Keratinocyte (primary cell): Measurements from ENCODE around the gene TENM4. TPM values are rescaled to one million over a fixed set of nuclear protein-coding genes. Genes with fewer than 3 reads are reported as not detected.

ENCODE experiments used
- DNase-seq: peaks from one replicate; pipeline ENCODE4 v3.0.0-alpha.2; 2011; ENCODE audit warnings: low read depth, missing footprints, low spot score
- FAIRE-seq: peaks from 2 replicates; lab custom pipeline; 2011; peaks lifted over from hg19 to GRCh38; lab: Jason Lieb, UNC
- H2AFZ ChIP-seq: 2 replicates; pipeline ENCODE4 v1.6.0; 2012; ENCODE audit warnings: low read length, control low read depth, inconsistent platforms; ENCODE audit not compliant: control insufficient read depth
- H3K27ac ChIP-seq: 2 replicates; pipeline ENCODE4 v1.5.1; 2011; ENCODE audit warnings: low read length; ENCODE audit not compliant: control insufficient read depth, insufficient read depth
- H3K27me3 ChIP-seq: 3 replicates; pipeline ENCODE4 v1.6.0; 2011; ENCODE audit warnings: low read length; ENCODE audit not compliant: control insufficient read depth, insufficient read depth; ENCODE audit errors: extremely low read depth
- H3K36me3 ChIP-seq, 2 experiments: 2 replicates in 1 of 2; 3 replicates in 1 of 2; pipeline ENCODE4 v1.5.1; 2011; ENCODE audit warnings: low read length in 2 of 2, mild to moderate bottlenecking in 1 of 2; ENCODE audit not compliant: control insufficient read depth in 2 of 2, insufficient read depth in 2 of 2; ENCODE audit errors: extremely low read depth in 1 of 2
- H3K4me1 ChIP-seq: 3 replicates; pipeline ENCODE4 v1.5.1; 2011; ENCODE audit warnings: low read length; ENCODE audit not compliant: control insufficient read depth, insufficient read depth; ENCODE audit errors: extremely low read depth
- H3K4me2 ChIP-seq: 3 replicates; pipeline ENCODE4 v1.6.0; 2011; ENCODE audit warnings: low read depth, low read length; ENCODE audit not compliant: control insufficient read depth, insufficient read depth; ENCODE audit errors: extremely low read depth
- H3K4me3 ChIP-seq, 3 experiments: fragments of 200-600 bp in 1 of 3; sonication (generic) in 1 of 3; 2 replicates in 2 of 3; 3 replicates in 1 of 3; pipeline ENCODE4 v1.5.1; 2011 to 2016; ENCODE audit warnings: low read length in 3 of 3, mild to moderate bottlenecking in 3 of 3, control low read depth in 2 of 3, inconsistent platforms in 1 of 3, low read depth in 1 of 3, mixed read lengths in 1 of 3, mixed run types in 1 of 3, moderate library complexity in 1 of 3; ENCODE audit not compliant: control insufficient read depth in 2 of 3, insufficient read depth in 2 of 3; ENCODE audit errors: extremely low read depth in 1 of 3
- H3K79me2 ChIP-seq: 2 replicates; pipeline ENCODE4 v1.6.0; 2012; ENCODE audit warnings: low read length; ENCODE audit not compliant: control insufficient read depth, insufficient read depth
- H3K9ac ChIP-seq: 3 replicates; pipeline ENCODE4 v1.6.0; 2011; ENCODE audit warnings: low read length; ENCODE audit not compliant: control insufficient read depth, insufficient read depth; ENCODE audit errors: extremely low read depth
- H3K9me1 ChIP-seq: 3 replicates; pipeline ENCODE4 v1.6.0; 2011; ENCODE audit warnings: low read length; ENCODE audit not compliant: control insufficient read depth, insufficient read depth; ENCODE audit errors: extremely low read depth
- H3K9me3 ChIP-seq: 2 replicates; pipeline ENCODE4 v1.5.1; 2012; ENCODE audit warnings: low read depth, low read length; ENCODE audit not compliant: control insufficient read depth
- H4K20me1 ChIP-seq: 3 replicates; pipeline ENCODE4 v1.6.0; 2011; ENCODE audit warnings: low read length; ENCODE audit not compliant: control insufficient read depth, insufficient read depth; ENCODE audit errors: extremely low read depth
- EZH2 ChIP-seq: IDR thresholded peaks from one replicate; pipeline ENCODE4 v1.6.1; 2012; ENCODE audit warnings: inconsistent platforms, mild to moderate bottlenecking, low read length, moderate library complexity
- dilution Hi-C: fragments of 300-500 bp; cut with MboI; formaldehyde crosslinking; loops from one replicate; pipeline ENCODE4 v1.7.0; 2020; ENCODE audit warnings: low sequenced_read_pairs; ENCODE audit not compliant: extremely low pct_ligation_motif_present
- polyA plus RNA-seq, 5 experiments: library from polyadenylated mRNA; depleted of rRNA in 3 of 5; stranded (reverse) in 3 of 5; stranded (forward) in 1 of 5; unstranded in 1 of 5; fragments of >200 nt; gene quantifications; 1 replicate in 1 of 5; 2 replicates in 3 of 5; 3 replicates in 1 of 5; pipeline versions ENCODE4 v1.2.1 to v1.2.3, GENCODE V29; 2011 to 2012; ENCODE audit warnings: missing spikeins in 2 of 5, low read depth in 1 of 5, low replicate concordance in 1 of 5
- TF ChIP-seq, protein P1 (sequence below), 3 experiments: IDR thresholded peaks in 1 of 3; conservative IDR thresholded peaks in 1 of 3; optimal IDR thresholded peaks in 1 of 3; 2 replicates in 2 of 3; 3 replicates in 1 of 3; pipeline versions ENCODE3 to v1.5.1; 2011; ENCODE audit warnings: low read length in 3 of 3, mild to moderate bottlenecking in 3 of 3, moderate library complexity in 2 of 3, control low read depth in 1 of 3, inconsistent platforms in 1 of 3; ENCODE audit not compliant: insufficient read depth in 2 of 3; ENCODE audit errors: extremely low read depth in 1 of 3

TENM4 gene
- polyA plus RNA-seq, 1 donor (not counting 4 experiments of a cell fraction or from before 2014, with no cell fraction given): 3.5 TPM

DNA sequence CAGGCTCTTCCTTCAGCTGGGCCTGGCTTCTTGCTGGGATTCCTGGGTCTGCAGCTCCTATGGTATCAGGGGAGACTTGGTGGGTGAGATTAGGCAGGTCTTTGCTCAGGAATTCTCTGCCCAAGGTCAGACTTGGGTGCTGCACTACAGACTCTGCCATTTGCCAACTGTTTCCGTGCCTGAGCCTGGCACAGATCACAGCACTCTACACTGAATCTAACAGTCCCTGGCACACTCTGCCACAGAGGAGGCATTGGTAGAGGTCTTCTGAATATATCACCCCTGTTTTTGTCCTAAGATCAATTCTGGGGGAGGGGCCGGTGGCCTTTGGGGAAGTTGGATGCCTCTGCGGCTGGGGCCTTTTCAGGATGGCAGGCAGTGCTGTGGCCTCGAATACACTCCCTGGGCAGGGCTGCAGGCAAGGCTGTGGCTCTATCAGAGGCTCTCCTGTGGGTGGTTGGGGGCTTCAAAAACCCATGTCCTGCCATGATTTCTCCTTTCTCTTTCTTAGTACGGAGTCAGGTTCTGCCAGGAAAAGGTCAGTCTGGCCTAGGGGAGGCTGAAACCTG is 751.2 kb downstream of the TENM4 start:
- H3K27me3 ChIP-seq: no peaks in the 10 kb centered on the region
- H3K4me3 ChIP-seq: no peak overlapping the region
- FAIRE-seq (no peak), DNase-seq (no peak)
- no peaks in the 10 kb centered on the region for H4K20me1 ChIP-seq
- H3K36me3 ChIP-seq: peaks cover 0 to 2% of the 10 kb centered on the region in 2 experiments
- H3K79me2 ChIP-seq: no peaks in the 10 kb centered on the region
- no peak overlapping the region for H2AFZ ChIP-seq
- dilution Hi-C loops: no loop called here
- H3K27ac ChIP-seq: no peak overlapping the region
- H3K9me1 ChIP-seq: no peaks in the 10 kb centered on the region
- H3K4me2 ChIP-seq: no peak overlapping the region
- peaks cover 8% of the 10 kb centered on the region for H3K4me1 ChIP-seq
- no peaks in the 10 kb centered on the region for H3K9me3 ChIP-seq
- TF ChIP-seq EZH2: no peak
- TF ChIP-seq, protein P1, sequence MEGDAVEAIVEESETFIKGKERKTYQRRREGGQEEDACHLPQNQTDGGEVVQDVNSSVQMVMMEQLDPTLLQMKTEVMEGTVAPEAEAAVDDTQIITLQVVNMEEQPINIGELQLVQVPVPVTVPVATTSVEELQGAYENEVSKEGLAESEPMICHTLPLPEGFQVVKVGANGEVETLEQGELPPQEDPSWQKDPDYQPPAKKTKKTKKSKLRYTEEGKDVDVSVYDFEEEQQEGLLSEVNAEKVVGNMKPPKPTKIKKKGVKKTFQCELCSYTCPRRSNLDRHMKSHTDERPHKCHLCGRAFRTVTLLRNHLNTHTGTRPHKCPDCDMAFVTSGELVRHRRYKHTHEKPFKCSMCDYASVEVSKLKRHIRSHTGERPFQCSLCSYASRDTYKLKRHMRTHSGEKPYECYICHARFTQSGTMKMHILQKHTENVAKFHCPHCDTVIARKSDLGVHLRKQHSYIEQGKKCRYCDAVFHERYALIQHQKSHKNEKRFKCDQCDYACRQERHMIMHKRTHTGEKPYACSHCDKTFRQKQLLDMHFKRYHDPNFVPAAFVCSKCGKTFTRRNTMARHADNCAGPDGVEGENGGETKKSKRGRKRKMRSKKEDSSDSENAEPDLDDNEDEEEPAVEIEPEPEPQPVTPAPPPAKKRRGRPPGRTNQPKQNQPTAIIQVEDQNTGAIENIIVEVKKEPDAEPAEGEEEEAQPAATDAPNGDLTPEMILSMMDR (optimal IDR thresholded peaks at IDR 0.05 in 1 of 3, IDR thresholded peaks at IDR 0.05 in 1 of 3, conservative IDR thresholded peaks at IDR 0.05 in 1 of 3; ENCODE audit: extremely low read depth in 1 of 3, insufficient read depth in 2 of 3, low read length in 3 of 3): no peak
- no peak overlapping the region for H3K9ac ChIP-seq

DNA sequence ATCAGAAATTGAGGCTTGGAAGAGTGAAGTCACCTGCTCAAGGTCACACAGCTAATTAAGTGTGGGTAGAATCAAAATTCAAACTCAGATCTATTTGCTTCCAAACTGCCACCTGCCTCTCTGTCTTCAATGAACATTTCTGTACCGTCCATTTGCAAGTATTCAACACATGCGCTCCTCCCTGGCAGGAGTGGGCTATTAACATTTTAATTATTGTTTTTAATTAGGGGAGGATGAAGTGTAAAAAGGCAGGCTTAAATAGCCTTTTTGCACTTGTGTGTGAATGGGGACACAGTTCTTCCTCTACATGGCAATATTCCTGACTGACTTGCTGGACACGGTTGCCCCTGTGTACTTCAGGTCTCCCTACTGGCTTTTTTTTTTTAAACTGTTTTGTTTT is 751.7 kb downstream of the TENM4 start:
- DNase-seq (no peak), FAIRE-seq (no peak)
- peaks cover 0 to 2% of the 10 kb centered on the region in 2 experiments for H3K36me3 ChIP-seq
- no peak overlapping the region for H3K4me2 ChIP-seq
- dilution Hi-C loops: no loop called here
- no peak overlapping the region for H2AFZ ChIP-seq
- no peak overlapping the region for H3K27ac ChIP-seq
- TF ChIP-seq, protein P1 (optimal IDR thresholded peaks at IDR 0.05 in 1 of 3, IDR thresholded peaks at IDR 0.05 in 1 of 3, conservative IDR thresholded peaks at IDR 0.05 in 1 of 3; ENCODE audit: extremely low read depth in 1 of 3, insufficient read depth in 2 of 3, low read length in 3 of 3): no peak
- no peak for TF ChIP-seq EZH2
- no peaks in the 10 kb centered on the region for H3K27me3 ChIP-seq
- no peaks in the 10 kb centered on the region for H4K20me1 ChIP-seq
- H3K79me2 ChIP-seq: no peaks in the 10 kb centered on the region
- H3K9me3 ChIP-seq: no peaks in the 10 kb centered on the region
- peaks cover 8% of the 10 kb centered on the region for H3K4me1 ChIP-seq
- H3K4me3 ChIP-seq: no peak overlapping the region
- H3K9ac ChIP-seq: no peak overlapping the region
- H3K9me1 ChIP-seq: no peaks in the 10 kb centered on the region
